Loucy (cell line): Measurements from ENCODE around the gene HOXA1.

ENCODE experiments used
- H2AFZ ChIP-seq: fragments of 200-600 bp; sonication (generic); 2 replicates; pipeline ENCODE4 v1.6.0; 2016; ENCODE audit warnings: antibody characterized with exemption, mild to moderate bottlenecking, low read length, moderate library complexity
- H3F3A ChIP-seq: fragments of 200-600 bp; 2 replicates; pipeline ENCODE4 v1.6.0; 2016; ENCODE audit warnings: antibody characterized with exemption, low read depth, mild to moderate bottlenecking
- H3K27me3 ChIP-seq: fragments of 200-600 bp; sonication (generic); 2 replicates; pipeline ENCODE4 v1.6.1; 2014; ENCODE audit warnings: low read length, mild to moderate bottlenecking; ENCODE audit not compliant: insufficient read depth, poor library complexity, severe bottlenecking
- H3K36me3 ChIP-seq: fragments of 200-600 bp; sonication (generic); 2 replicates; pipeline ENCODE4 v1.6.1; 2016; ENCODE audit warnings: low read length; ENCODE audit not compliant: insufficient read depth
- H3K4me1 ChIP-seq: fragments of 200-600 bp; sonication (generic); 2 replicates; pipeline ENCODE4 v1.5.1; 2014; ENCODE audit warnings: low read length, mild to moderate bottlenecking; ENCODE audit not compliant: insufficient read depth, poor library complexity, severe bottlenecking
- H3K4me2 ChIP-seq: fragments of 200-600 bp; sonication (generic); 2 replicates; pipeline ENCODE4 v1.6.0; 2014; ENCODE audit warnings: antibody characterized with exemption, low read length, low read depth, mild to moderate bottlenecking; ENCODE audit not compliant: poor library complexity, severe bottlenecking
- H3K4me3 ChIP-seq: fragments of 200-600 bp; sonication (generic); 2 replicates; pipeline ENCODE4 v1.5.1; 2014; ENCODE audit warnings: low read length, mild to moderate bottlenecking, mixed read lengths; ENCODE audit not compliant: poor library complexity, severe bottlenecking
- H3K79me2 ChIP-seq: fragments of 200-600 bp; sonication (generic); 2 replicates; pipeline ENCODE4 v1.6.1; 2014; ENCODE audit warnings: low read length; ENCODE audit not compliant: insufficient read depth
- H3K9ac ChIP-seq: fragments of 200-600 bp; sonication (generic); 2 replicates; pipeline ENCODE4 v1.6.0; 2014; ENCODE audit warnings: mild to moderate bottlenecking, low read depth, low read length, moderate library complexity; ENCODE audit not compliant: poor library complexity, severe bottlenecking
- H3K9me2 ChIP-seq: fragments of 200-600 bp; sonication (generic); replicated peaks from 2 replicates; pipeline ENCODE4 v1.6.1; 2016; ENCODE audit warnings: low read depth, low read length, mixed read lengths
- H3K9me3 ChIP-seq: fragments of 200-600 bp; sonication (generic); 2 replicates; pipeline ENCODE4 v1.6.1; 2014; ENCODE audit warnings: mild to moderate bottlenecking, antibody characterized with exemption, low read length, low read depth; ENCODE audit not compliant: insufficient read depth
- H4K20me1 ChIP-seq: fragments of 200-600 bp; sonication (generic); 2 replicates; pipeline ENCODE4 v1.6.0; 2014; ENCODE audit warnings: antibody characterized with exemption, low read length, mild to moderate bottlenecking; ENCODE audit not compliant: insufficient read depth, poor library complexity, severe bottlenecking
- CTCF ChIP-seq: fragments of 200-600 bp; sonication (generic); conservative IDR thresholded peaks from 2 replicates; pipeline ENCODE4 v1.5.1; 2014; ENCODE audit warnings: mild to moderate bottlenecking, antibody characterized with exemption, low read length
- EZH2phosphoT487 ChIP-seq: fragments of 200-600 bp; IDR thresholded peaks from 2 replicates; pipeline ENCODE4 v1.6.1; 2018; ENCODE audit warnings: antibody characterized with exemption, mild to moderate bottlenecking, moderate library complexity, borderline replicate concordance

HOXA1 gene

GRCh38 chr7:27111042-27111750, 15.4 kb upstream of the HOXA1 start:
- Histone ChIP-seq H4K20me1 (peaks cover 41% of the 10 kb centered on the region), H3K4me1 (no peaks in the 10 kb centered on the region), H3K4me3 (no peak overlapping the region), H3K4me2 (no peak overlapping the region), H3K9me2 (no peaks in the 10 kb centered on the region), H3K36me3 (peaks cover 86% of the 10 kb centered on the region; the same call in 1 of the 2 replicates), H3K79me2 (peaks cover 72% of the 10 kb centered on the region), H3K9me3 (no peaks in the 10 kb centered on the region), H3K27me3 (no peaks in the 10 kb centered on the region), H2AFZ (no peak overlapping the region), H3F3A (no peaks in the 10 kb centered on the region), H3K9ac (no peak overlapping the region)
- no peak for TF ChIP-seq EZH2phosphoT487
- no peak for TF ChIP-seq CTCF

- no peak overlapping the region for H3K4me2 ChIP-seq
- no peaks in the 10 kb centered on the region for H3K9me3 ChIP-seq
- no peaks in the 10 kb centered on the region for H3K4me1 ChIP-seq
- no peaks in the 10 kb centered on the region for H3K9me2 ChIP-seq
- H2AFZ ChIP-seq: no peak overlapping the region
- H3K36me3 ChIP-seq: peaks cover 86% of the 10 kb centered on the region; the same call in 1 of the 2 replicates
- no peaks in the 10 kb centered on the region for H3F3A ChIP-seq
- peaks cover 66% of the 10 kb centered on the region for H3K79me2 ChIP-seq
- H3K4me3 ChIP-seq: no peak overlapping the region
- H3K9ac ChIP-seq: no peak overlapping the region
- no peak for TF ChIP-seq CTCF
- no peak for TF ChIP-seq EZH2phosphoT487
- peaks cover 41% of the 10 kb centered on the region for H4K20me1 ChIP-seq
- no peaks in the 10 kb centered on the region for H3K27me3 ChIP-seq
These were observed 14.6 kb upstream of the HOXA1 start for GRCh38 chr7:27110186-27111031.

- no peaks in the 10 kb centered on the region for H3K27me3 ChIP-seq
- no peaks in the 10 kb centered on the region for H3F3A ChIP-seq
- peaks cover 81% of the 10 kb centered on the region; the same call in 1 of the 2 replicates for H3K36me3 ChIP-seq
These were observed 13.8 kb upstream of the HOXA1 start for GRCh38 chr7:27109466-27110185.

More at GRCh38 chr7:27109466-27110185, 13.8 kb upstream of the HOXA1 start:
- no peak overlapping the region for H3K9ac ChIP-seq
- peaks cover 37% of the 10 kb centered on the region for H4K20me1 ChIP-seq
- H3K4me3 ChIP-seq: no peak overlapping the region
- H3K9me3 ChIP-seq: no peaks in the 10 kb centered on the region
- H3K79me2 ChIP-seq: peaks cover 61% of the 10 kb centered on the region
- no peaks in the 10 kb centered on the region for H3K4me1 ChIP-seq
- H3K9me2 ChIP-seq: no peaks in the 10 kb centered on the region
- H3K4me2 ChIP-seq: no peak overlapping the region
- TF ChIP-seq CTCF (no peak), EZH2phosphoT487 (no peak)
- no peak overlapping the region for H2AFZ ChIP-seq
